ENCODE results near the gene PALLD.

DNA sequence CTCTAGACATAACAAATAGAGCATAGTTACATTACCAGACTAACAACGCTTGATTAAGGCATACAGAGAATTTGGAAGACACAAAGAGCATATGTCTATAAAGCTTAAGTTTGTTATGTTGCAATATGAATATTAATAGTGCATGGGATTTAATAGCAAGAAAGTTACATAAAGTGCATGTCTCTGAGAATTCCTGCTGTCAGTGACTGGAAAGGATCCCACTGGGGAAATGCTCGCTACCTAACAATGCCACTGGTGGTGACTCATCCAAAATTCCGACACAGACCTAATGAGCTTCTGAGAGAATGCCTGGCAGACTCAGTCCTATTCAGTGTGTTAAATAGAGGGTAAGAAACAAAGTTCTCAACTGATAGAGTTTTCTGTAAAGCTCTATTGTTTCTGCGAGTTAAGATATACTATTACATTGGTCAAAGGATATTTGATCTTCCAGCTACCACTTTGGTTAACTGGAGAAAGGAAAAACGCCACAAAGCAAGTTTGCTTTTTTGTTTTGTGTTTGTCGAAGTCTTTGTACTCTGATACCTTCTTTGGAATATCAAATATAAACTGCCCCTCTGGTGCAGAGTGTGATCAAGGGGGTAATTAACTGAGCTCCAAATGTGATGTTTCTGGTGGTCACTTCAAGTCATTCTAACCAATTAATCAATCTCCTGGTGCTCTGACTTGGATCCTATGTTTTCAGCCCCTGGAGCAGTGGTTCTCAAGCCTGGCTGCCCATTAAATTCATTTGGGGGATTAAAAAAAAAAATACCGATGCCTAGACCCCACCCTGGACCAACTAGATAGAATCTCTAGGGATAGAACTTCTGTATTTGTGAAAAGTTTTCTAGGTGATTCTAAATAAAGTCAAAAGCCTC lies 107.9 kb downstream of the PALLD start:
- TF ChIP-seq EZH2phosphoT487 (IDR thresholded peaks at IDR 0.05; ENCODE audit: insufficient read depth, low read depth): no peak
- TF ChIP-seq EZH2 (IDR thresholded peaks at IDR 0.05; ENCODE audit: insufficient read depth, poor library complexity, severe bottlenecking): no peak

All from GM23248 (cell line).